H1 (cell line): ENCODE data around the gene UQCC3. TPM values are rescaled to one million over a fixed set of nuclear protein-coding genes. Genes with fewer than 3 reads are reported as not detected.

ENCODE experiments used
- CTCF ChIA-PET: fragments of 300-600 bp; sonication (Branson Sonifier 250); formaldehyde crosslinking; loops from one replicate; lab custom pipeline; 2021; ENCODE audit not compliant: partially characterized antibody; lab: Charles Lee
- POLR2A ChIA-PET: fragments of 300-600 bp; sonication (Branson Sonifier 250); formaldehyde crosslinking; loops from one replicate; lab custom pipeline; 2021; ENCODE audit warnings: inconsistent platforms; ENCODE audit not compliant: partially characterized antibody; lab: Charles Lee
- DNase-seq, 2 experiments: peaks; one replicate each; pipeline versions ENCODE4 v3.0.0 to v3.0.0-alpha.2; 2010 to 2022; ENCODE audit warnings: low spot score in 2 of 2, low read depth in 1 of 2, mixed read lengths in 1 of 2
- FAIRE-seq: peaks from 2 replicates; lab custom pipeline; 2011; peaks lifted over from hg19 to GRCh38; lab: Jason Lieb, UNC
- H2AFZ ChIP-seq: 2 replicates; pipeline ENCODE4 v1.8.1; 2012; ENCODE audit warnings: low read length, inconsistent platforms
- H2AK5ac ChIP-seq: 2 replicates; pipeline ENCODE4 v1.6.1; 2013; ENCODE audit warnings: low read depth, low read length
- H2BK120ac ChIP-seq: replicated peaks from 2 replicates; pipeline ENCODE3; 2013; ENCODE audit warnings: low read depth, low read length, inconsistent platforms
- H2BK12ac ChIP-seq: 2 replicates; pipeline ENCODE4 v1.6.1; 2013; ENCODE audit warnings: low read depth, low read length
- H2BK15ac ChIP-seq: 2 replicates; pipeline ENCODE4 v1.6.1; 2013; ENCODE audit warnings: low read length
- H2BK20ac ChIP-seq: 2 replicates; pipeline ENCODE4 v1.6.1; 2013; ENCODE audit warnings: low read length
- H2BK5ac ChIP-seq: 2 replicates; pipeline ENCODE4 v1.6.1; 2013; ENCODE audit warnings: low read depth, low read length
- H3K14ac ChIP-seq: 2 replicates; pipeline ENCODE4 v1.6.1; 2013; ENCODE audit warnings: inconsistent platforms; ENCODE audit not compliant: insufficient read length
- H3K18ac ChIP-seq: 2 replicates; pipeline ENCODE4 v1.6.1; 2013; ENCODE audit warnings: low read length; ENCODE audit errors: extremely low read depth
- H3K23ac ChIP-seq: 2 replicates; pipeline ENCODE4 v1.6.1; 2013; ENCODE audit warnings: inconsistent platforms; ENCODE audit not compliant: insufficient read length
- H3K23me2 ChIP-seq: 2 replicates; pipeline ENCODE4 v1.6.1; 2013; ENCODE audit warnings: low read depth, low read length
- H3K27ac ChIP-seq: 2 replicates; pipeline ENCODE4 v1.6.1; 2011; ENCODE audit warnings: low read depth, low read length, inconsistent platforms
- H3K27me3 ChIP-seq, 4 experiments: replicated peaks in 1 of 4; 1 replicate in 1 of 4; 2 replicates in 3 of 4; pipeline versions ENCODE4 v1.6.1 to v1.8.1; 2011 to 2013; ENCODE audit warnings: low read length in 3 of 4, mild to moderate bottlenecking in 3 of 4, inconsistent platforms in 2 of 4, mixed read lengths in 2 of 4, moderate library complexity in 1 of 4; ENCODE audit not compliant: control insufficient read depth in 3 of 4, insufficient read depth in 3 of 4; ENCODE audit errors: extremely low read depth in 1 of 4
- H3K36me3 ChIP-seq, 4 experiments: 2 replicates each; pipeline versions ENCODE4 v1.6.1 to v1.8.1; 2011 to 2013; ENCODE audit warnings: mild to moderate bottlenecking in 4 of 4, low read length in 3 of 4, moderate library complexity in 2 of 4, control low read depth in 1 of 4, inconsistent platforms in 1 of 4; ENCODE audit not compliant: insufficient read depth in 4 of 4, control insufficient read depth in 2 of 4
- H3K4ac ChIP-seq: replicated peaks from 2 replicates; pipeline ENCODE3; 2013; ENCODE audit warnings: low read length, low read depth, mixed read lengths, inconsistent platforms; ENCODE audit not compliant: insufficient read length
- H3K4me1 ChIP-seq, 4 experiments: replicated peaks in 1 of 4; 1 replicate in 1 of 4; 2 replicates in 3 of 4; pipeline versions ENCODE4 v1.6.1 to v1.8.1; 2011 to 2013; ENCODE audit warnings: low read length in 3 of 4, inconsistent platforms in 2 of 4, mixed read lengths in 1 of 4; ENCODE audit not compliant: insufficient read depth in 4 of 4, control insufficient read depth in 3 of 4
- H3K4me2 ChIP-seq, 2 experiments: 2 replicates each; pipeline versions ENCODE4 v1.6.1 to v1.8.1; 2011 to 2013; ENCODE audit warnings: low read depth in 2 of 2, low read length in 2 of 2, control low read depth in 1 of 2, inconsistent platforms in 1 of 2, mild to moderate bottlenecking in 1 of 2; ENCODE audit not compliant: insufficient read depth in 1 of 2
- H3K4me3 ChIP-seq, 4 experiments: fragments of 200-600, 300-600 bp in 1 of 4; sonication (generic), shearing (Covaris generic), sonication (Bioruptor Twin) in 1 of 4; 2 replicates each; pipeline versions ENCODE4 v1.5.1 to v1.8.1; 2011 to 2016; ENCODE audit warnings: low read length in 4 of 4, low read depth in 3 of 4, control low read depth in 2 of 4, inconsistent platforms in 2 of 4, mild to moderate bottlenecking in 2 of 4, mixed read lengths in 1 of 4, moderate library complexity in 1 of 4; ENCODE audit not compliant: insufficient read depth in 2 of 4; ENCODE audit errors: extremely low read depth in 1 of 4
- H3K56ac ChIP-seq: replicated peaks from 2 replicates; pipeline ENCODE3; 2013; ENCODE audit warnings: low read depth, mild to moderate bottlenecking, mixed read lengths, low read length, inconsistent platforms; ENCODE audit not compliant: insufficient read length
- H3K79me1 ChIP-seq: 2 replicates; pipeline ENCODE4 v1.6.1; 2013; ENCODE audit warnings: low read depth, low read length, control low read depth
- H3K79me2 ChIP-seq, 2 experiments: 2 replicates each; pipeline versions ENCODE4 v1.6.1 to v1.8.1; 2012 to 2013; ENCODE audit warnings: low read length in 2 of 2, mild to moderate bottlenecking in 2 of 2, inconsistent platforms in 1 of 2; ENCODE audit not compliant: insufficient read depth in 2 of 2, control insufficient read depth in 1 of 2
- H3K9ac ChIP-seq, 4 experiments: replicated peaks in 1 of 4; 1 replicate in 1 of 4; 2 replicates in 3 of 4; pipeline versions ENCODE4 v1.6.1 to v1.8.1; 2011 to 2013; ENCODE audit warnings: low read depth in 3 of 4, low read length in 3 of 4, control low read depth in 2 of 4, mild to moderate bottlenecking in 2 of 4, moderate library complexity in 2 of 4, inconsistent platforms in 1 of 4; ENCODE audit errors: extremely low read depth in 1 of 4
- H3K9me3 ChIP-seq, 2 experiments: 2 replicates each; pipeline versions ENCODE4 v1.6.1 to v1.8.1; 2012 to 2013; ENCODE audit warnings: mild to moderate bottlenecking in 2 of 2, moderate library complexity in 2 of 2, control low read depth in 1 of 2, inconsistent platforms in 1 of 2, low read depth in 1 of 2, low read length in 1 of 2, mixed read lengths in 1 of 2; ENCODE audit not compliant: insufficient read depth in 2 of 2
- H4K20me1 ChIP-seq, 2 experiments: replicated peaks in 1 of 2; 2 replicates each; pipeline versions ENCODE3 to v1.8.1; 2011 to 2013; ENCODE audit warnings: inconsistent platforms in 2 of 2, low read length in 2 of 2, mild to moderate bottlenecking in 1 of 2; ENCODE audit not compliant: insufficient read depth in 2 of 2, control insufficient read depth in 1 of 2
- H4K5ac ChIP-seq: 2 replicates; pipeline ENCODE4 v1.6.1; 2013; ENCODE audit warnings: low read length, low read depth, mixed read lengths, inconsistent platforms; ENCODE audit not compliant: insufficient read length
- H4K8ac ChIP-seq: 2 replicates; pipeline ENCODE4 v1.8.0; 2013; ENCODE audit warnings: mild to moderate bottlenecking, moderate library complexity, low read length, inconsistent platforms; ENCODE audit not compliant: insufficient read depth; ENCODE audit errors: extremely low read depth
- H4K91ac ChIP-seq: replicated peaks from 2 replicates; pipeline ENCODE3; 2013; ENCODE audit warnings: low read length, mixed read lengths, inconsistent platforms; ENCODE audit not compliant: insufficient read length
- BACH1 ChIP-seq: IDR thresholded peaks from 2 replicates; pipeline ENCODE4 v1.6.1; 2012; ENCODE audit warnings: low read length, improper control_type of control experiment
- EGR1 ChIP-seq: IDR thresholded peaks from 2 replicates; pipeline ENCODE4 v1.6.1; 2011; ENCODE audit warnings: low read depth, low read length, borderline replicate concordance
- GTF2F1 ChIP-seq: IDR thresholded peaks from 2 replicates; pipeline ENCODE4 v1.6.1; 2012; ENCODE audit warnings: low read depth, low read length, improper control_type of control experiment, borderline replicate concordance
- SAP30 ChIP-seq: fragments of 300-600 bp; sonication (generic); IDR thresholded peaks from 2 replicates; pipeline ENCODE4 v1.7.1; 2012; ENCODE audit warnings: low read length, moderate library complexity, mild to moderate bottlenecking, inconsistent platforms; ENCODE audit not compliant: insufficient read depth, insufficient replicate concordance
- YY1 ChIP-seq: IDR thresholded peaks from 2 replicates; pipeline ENCODE4 v1.6.1; 2011; ENCODE audit warnings: low read depth, mild to moderate bottlenecking, low read length
- whole genome bisulfite sequencing, 2 experiments: shearing (Covaris generic) in 1 of 2; methylation state at CpG; one replicate each; pipeline versions ENCODE4 v1.1.6 to v1.1.7; 2013 to 2015; ENCODE audit warnings: low lambda C conversion rate in 2 of 2, mixed read lengths in 2 of 2, inconsistent platforms in 1 of 2, low coverage in 1 of 2, missing lambda C conversion rate in 1 of 2; ENCODE audit not compliant: insufficient replicate concordance in 2 of 2, insufficient coverage in 1 of 2, insufficient read length in 1 of 2; ENCODE audit errors: extremely low coverage in 1 of 2, missing lambda C conversion rate in 1 of 2; 5-methylcytosine and 5-hydroxymethylcytosine counted together
- polyA plus RNA-seq, 7 experiments: library from polyadenylated mRNA; depleted of rRNA in 3 of 7; stranded (reverse) in 5 of 7; unstranded in 2 of 7; fragments of >200 nt in 5 of 7; fragments of 200-250 nt in 2 of 7; gene quantifications; 1 replicate in 5 of 7; 2 replicates in 1 of 7; 4 replicates in 1 of 7; pipeline versions ENCODE4 v1.2.1 to v1.2.3, GENCODE V29; 2011 to 2013; ENCODE audit warnings: missing spikeins in 2 of 7, mixed read lengths in 2 of 7
- total RNA-seq: library from RNA; stranded (reverse); fragmentation: NEBNext Ultra II Directional; extraction: Animal tissue kit (Norgen Biotek cat#: 25700); gene quantifications from 2 replicates; pipeline ENCODE4 v1.2.1, GENCODE V29; 2021
- TF ChIP-seq, protein P1 (sequence below): IDR thresholded peaks from 2 replicates; pipeline ENCODE4 v1.6.1; 2011; ENCODE audit warnings: low read depth, mild to moderate bottlenecking, low read length; ENCODE audit not compliant: insufficient read depth
- TF ChIP-seq, protein P2 (sequence below), 3 experiments: IDR thresholded peaks; 1 replicate in 2 of 3; 2 replicates in 1 of 3; pipeline versions ENCODE4 v1.5.1 to v1.6.1; 2011; ENCODE audit warnings: low read length in 3 of 3, mild to moderate bottlenecking in 3 of 3, inconsistent platforms in 2 of 3, low read depth in 1 of 3, moderate library complexity in 1 of 3; ENCODE audit not compliant: insufficient read depth in 1 of 3; ENCODE audit errors: control extremely low read depth in 1 of 3

The UQCC3 gene
- total and polyA plus RNA-seq, 2 of the 8 experiments (the other 6 are each of a cell fraction or from before 2014, with no cell fraction given), result 14.2 to 15.7 TPM

DNA sequence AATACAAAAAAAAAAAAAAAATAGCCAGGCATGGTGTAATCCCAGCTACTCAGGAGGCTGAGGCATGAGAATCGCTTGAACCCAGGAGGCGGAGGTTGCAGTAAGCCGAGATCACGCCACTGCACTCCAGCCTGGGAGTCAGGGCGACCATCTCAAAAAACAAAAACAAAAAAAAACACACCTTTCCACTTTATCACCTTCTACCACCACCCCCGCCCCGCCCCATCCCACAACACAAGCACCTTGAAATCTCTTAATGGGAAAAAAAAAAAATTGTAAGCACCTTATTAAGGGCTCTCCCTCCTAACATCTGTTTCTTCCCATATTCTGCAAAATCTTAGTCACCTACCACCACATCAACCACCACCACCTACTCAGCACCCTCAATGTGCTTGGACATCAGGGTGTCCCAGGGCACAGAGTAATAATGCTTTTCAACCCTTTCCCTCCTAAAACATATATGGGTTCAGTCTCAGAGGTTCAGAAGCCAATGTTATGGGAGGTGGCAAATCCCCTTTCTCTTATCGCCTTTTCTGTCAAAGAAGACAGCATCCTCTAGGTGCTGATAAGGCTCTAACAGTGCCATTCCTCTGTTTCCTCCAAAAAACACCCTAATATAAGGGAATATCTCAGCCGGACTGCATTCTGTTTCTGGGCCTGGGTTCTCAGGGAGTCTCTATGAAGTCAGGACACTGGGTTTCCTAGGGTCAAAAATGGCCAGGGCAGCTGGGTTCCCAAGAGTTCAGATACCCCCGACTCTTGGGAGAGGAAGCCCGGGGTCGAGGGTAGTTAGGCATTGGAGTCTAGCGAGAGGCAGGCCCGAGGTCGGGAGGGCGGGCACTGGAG is 19.1 kb upstream of the UQCC3 start:
- peaks cover 7% of the 10 kb centered on the region; the same call in 1 of the 2 replicates for H3K79me1 ChIP-seq
- H3K4me2 ChIP-seq, result peak overlapping the region; percentile 95 to 99
- no peak overlapping the region for H2BK15ac ChIP-seq
- H3K27ac ChIP-seq, result peak overlapping the region; percentile 70
- H3K56ac ChIP-seq, result peak overlapping the region; percentile 83
- 42 to 100% methylated on average over 1 to 16 of the region's 16 CpGs for WGBS, 2 experiments
- no peaks in the 10 kb centered on the region for H3K9me3 ChIP-seq
- H4K20me1 ChIP-seq, result peaks cover 3 to 20% of the 10 kb centered on the region in 2 experiments
- peak overlapping the region; percentile 83 to 88 (median 86) for H3K9ac ChIP-seq
- H4K8ac ChIP-seq, result peak overlapping the region; percentile 95
- H3K4me1 ChIP-seq, result no peaks in the 10 kb centered on the region
- H3K36me3 ChIP-seq, result peaks cover 0 to 14% (median 7%) of the 10 kb centered on the region in 4 experiments; a peak in 5 of 8 replicates
- no peak overlapping the region for H3K23ac ChIP-seq
- no peak overlapping the region for H3K18ac ChIP-seq
- CTCF ChIA-PET, result interaction anchor here (1.0 kb wide), 2 partner anchors 13 to 64 kb away, joined by 3 to 4 read pairs; partner anchors contain the start of genes C11orf98 and CSKMT
- H2AK5ac ChIP-seq, result no peak overlapping the region
- POLR2A ChIA-PET, result interaction anchor here (0.6 to 50.4 kb wide), 14 partner anchors 8 to 189 kb away, joined by 3 to 2041 read pairs (median 4); partner anchors contain the start of genes B3GAT3, BSCL2, C11orf98 and CSKMT
- H3K27me3 ChIP-seq, result no peaks in the 10 kb centered on the region
- DNase-seq, result no peak
- peak overlapping the region; percentile 87 to 96 (median 92) for H3K4me3 ChIP-seq
- H3K23me2 ChIP-seq, result peaks cover 3% of the 10 kb centered on the region
- H2AFZ ChIP-seq, result no peak overlapping the region; the same call in 1 of the 2 replicates
- H2BK120ac ChIP-seq, result no peak overlapping the region
- no peak overlapping the region for H3K4ac ChIP-seq
- H3K14ac ChIP-seq, result no peak overlapping the region
- H4K91ac ChIP-seq, result peak overlapping the region; percentile 16
- H4K5ac ChIP-seq, result peak overlapping the region; percentile 58
- peak overlapping the region; percentile 38; the same call in 1 of the 2 replicates for H2BK5ac ChIP-seq
- no peak for FAIRE-seq
- peaks cover 7 to 23% of the 10 kb centered on the region in 2 experiments for H3K79me2 ChIP-seq
- H2BK20ac ChIP-seq, result no peak overlapping the region
- H2BK12ac ChIP-seq, result no peak overlapping the region
- TF ChIP-seq, protein P1, sequence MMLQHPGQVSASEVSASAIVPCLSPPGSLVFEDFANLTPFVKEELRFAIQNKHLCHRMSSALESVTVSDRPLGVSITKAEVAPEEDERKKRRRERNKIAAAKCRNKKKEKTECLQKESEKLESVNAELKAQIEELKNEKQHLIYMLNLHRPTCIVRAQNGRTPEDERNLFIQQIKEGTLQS, result no peak
- TF ChIP-seq GTF2F1, result no peak
- no peak for TF ChIP-seq EGR1
- no peak for TF ChIP-seq YY1
- TF ChIP-seq BACH1, result no peak
- TF ChIP-seq, protein P2, sequence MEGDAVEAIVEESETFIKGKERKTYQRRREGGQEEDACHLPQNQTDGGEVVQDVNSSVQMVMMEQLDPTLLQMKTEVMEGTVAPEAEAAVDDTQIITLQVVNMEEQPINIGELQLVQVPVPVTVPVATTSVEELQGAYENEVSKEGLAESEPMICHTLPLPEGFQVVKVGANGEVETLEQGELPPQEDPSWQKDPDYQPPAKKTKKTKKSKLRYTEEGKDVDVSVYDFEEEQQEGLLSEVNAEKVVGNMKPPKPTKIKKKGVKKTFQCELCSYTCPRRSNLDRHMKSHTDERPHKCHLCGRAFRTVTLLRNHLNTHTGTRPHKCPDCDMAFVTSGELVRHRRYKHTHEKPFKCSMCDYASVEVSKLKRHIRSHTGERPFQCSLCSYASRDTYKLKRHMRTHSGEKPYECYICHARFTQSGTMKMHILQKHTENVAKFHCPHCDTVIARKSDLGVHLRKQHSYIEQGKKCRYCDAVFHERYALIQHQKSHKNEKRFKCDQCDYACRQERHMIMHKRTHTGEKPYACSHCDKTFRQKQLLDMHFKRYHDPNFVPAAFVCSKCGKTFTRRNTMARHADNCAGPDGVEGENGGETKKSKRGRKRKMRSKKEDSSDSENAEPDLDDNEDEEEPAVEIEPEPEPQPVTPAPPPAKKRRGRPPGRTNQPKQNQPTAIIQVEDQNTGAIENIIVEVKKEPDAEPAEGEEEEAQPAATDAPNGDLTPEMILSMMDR (IDR thresholded peaks at IDR 0.05; ENCODE audit: control extremely low read depth in 1 of 3, insufficient read depth in 1 of 3, low read depth in 1 of 3, low read length in 3 of 3), result 0 out of 4 replicates have a peak, but pooled peaks of 1 of the 3 experiments have one; percentile 1
- peak; percentile 63 for TF ChIP-seq SAP30
